ENCODE results near the gene NVL. TPM values are rescaled to one million over a fixed set of nuclear protein-coding genes. Genes with fewer than 3 reads are reported as not detected.

NVL gene
- 35.7 and 42.7 TPM in 2 replicates for total RNA-seq

DNA sequence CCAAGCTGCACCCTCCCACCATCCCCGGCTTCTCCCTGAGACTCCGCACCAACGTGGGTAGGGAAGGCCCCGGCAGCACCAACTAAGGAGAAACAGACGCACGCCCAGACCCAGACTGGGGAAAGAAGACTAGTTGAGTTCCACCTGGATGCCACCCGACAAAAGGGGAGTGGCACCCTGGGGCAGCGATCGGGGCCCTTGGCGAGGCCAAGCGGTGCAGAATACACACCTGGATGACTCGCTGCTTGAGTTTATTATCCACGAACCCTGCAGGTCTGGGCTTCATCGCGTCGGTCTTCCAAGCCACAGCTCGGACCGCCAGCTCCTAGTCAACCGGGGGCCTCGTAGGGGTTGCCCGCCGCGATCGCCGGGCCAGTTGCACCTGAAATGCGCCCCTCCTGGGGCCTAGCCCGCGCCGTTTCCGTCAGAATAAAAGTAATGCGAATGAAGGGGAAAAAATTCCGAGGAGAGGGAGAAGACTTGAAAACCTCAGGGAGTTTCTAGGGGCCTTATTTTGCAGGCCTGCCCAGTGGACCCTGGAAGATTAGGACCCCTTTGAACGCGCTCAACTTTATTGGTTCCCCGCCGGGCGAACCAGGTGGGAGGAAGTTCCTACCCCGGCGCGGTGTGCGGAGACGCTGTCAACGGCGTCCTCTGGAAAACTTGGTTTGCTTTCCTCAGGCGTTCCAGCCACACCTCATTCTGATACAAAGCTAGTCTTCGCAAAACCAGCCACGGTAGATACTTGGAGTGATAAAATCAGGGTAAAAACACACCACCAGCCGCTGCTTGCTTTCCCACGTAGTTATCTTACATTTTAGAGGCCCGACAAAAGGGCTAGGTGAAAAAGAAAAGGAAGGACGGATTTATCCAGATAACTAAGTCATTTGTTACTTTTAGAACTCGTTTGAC lies at the start of gene NVL:
Gene NVL, minus strand, starts transcription at position 331 of the 912 bp plus-strand sequence. Its CDS starts 45 bp downstream, at position 286.

DNA sequence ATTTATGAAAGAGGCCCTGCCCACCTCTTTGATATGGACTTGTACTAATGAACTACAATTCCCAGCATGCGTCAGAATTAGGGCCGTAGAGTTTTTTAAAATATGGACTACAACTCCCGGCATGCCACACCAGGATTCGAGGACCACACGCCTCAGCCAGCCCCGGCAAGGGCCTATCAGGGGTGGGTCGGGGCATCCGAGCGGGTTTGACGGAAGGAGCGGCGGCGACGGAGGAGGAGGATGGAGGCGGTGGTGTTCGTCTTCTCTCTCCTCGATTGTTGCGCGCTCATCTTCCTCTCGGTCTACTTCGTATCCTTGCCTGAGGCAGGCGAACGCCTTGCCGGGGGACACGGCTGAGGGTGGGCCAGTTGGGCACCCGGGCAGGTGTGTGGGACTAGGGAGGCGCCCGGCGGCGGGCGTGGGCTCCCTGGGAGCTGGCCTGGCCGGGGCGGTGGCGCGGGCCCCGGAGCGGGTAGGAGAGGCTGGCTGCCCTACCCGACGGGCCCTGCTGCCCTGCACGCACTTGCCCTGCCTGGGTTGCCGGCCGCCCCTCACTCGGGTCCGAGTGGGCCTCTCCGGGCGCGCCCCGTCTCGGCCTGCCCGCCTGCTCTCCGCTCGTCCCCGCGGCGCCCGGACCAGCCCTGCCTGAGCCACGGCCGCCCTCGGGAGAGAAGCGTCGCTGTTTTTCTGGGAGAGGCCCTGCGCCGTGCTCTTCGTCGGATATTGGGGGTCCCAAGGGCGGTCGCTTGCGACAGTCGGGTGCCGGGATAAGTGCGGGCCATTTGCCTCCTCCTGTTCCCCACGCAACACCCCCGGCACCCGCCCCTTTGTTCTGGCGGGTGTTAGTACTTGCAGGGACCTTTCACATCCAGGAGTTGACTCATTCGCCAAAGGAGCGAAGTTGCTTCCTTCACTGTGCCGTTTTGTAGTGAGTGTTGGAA lies 27.0 kb upstream of the NVL start, which contains the start of gene CNIH4:
Gene CNIH4, plus strand, starts transcription at position 195 of the 941 bp plus-strand sequence. Its CDS starts 46 bp downstream, at position 241.

DNA sequence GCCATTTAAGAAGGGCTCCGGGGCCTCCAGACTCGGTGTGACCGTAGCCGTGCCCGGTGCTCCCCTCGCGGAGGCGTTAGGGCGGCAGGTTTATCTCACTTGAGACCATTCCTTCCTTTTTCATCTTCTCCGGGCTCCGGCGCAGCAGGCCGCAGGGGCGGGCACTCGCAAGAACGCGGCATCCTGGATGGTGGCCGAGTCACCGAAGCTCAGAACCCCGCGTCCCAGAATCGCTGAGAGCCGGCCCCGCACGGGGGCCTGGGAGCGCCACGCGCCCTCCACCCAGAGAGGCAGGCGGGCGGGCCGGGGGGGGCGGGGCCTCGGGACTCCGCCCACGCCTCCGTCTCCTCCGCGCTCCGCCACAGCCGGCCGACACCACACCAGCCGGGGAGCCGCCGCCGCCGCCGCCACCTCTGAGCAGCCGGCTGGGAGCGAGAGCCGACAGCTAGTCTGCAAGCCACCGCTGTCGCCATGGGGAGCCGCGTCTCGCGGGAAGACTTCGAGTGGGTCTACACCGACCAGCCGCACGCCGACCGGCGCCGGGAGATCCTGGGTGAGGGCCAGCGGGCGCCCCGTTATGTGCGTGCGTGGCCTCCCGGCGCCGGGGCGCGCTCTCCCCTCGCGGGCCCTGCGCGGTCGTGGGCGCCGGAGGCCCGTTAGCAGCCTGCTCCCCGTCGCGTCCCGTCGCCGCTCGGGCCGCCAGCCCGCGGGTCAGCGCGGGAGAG lies 146.9 kb downstream of the NVL start, which contains the start of gene DEGS1:
Gene DEGS1, plus strand, starts transcription at position 375 of the 725 bp plus-strand sequence. Its CDS starts 97 bp downstream, at position 472.

Other genes starting within 250 kb of the NVL start
- gene FBXO28, start 216.1 kb downstream of the NVL start, total RNA-seq: 28.1 and 44.8 TPM in 2 replicates
- gene DEGS1, start 146.9 kb downstream of the NVL start, total RNA-seq: 72.7 and 110 TPM in 2 replicates
- 65.7 and 137 TPM in 2 replicates for gene CNIH4, start 26.7 kb upstream of the NVL start, total RNA-seq
- gene WDR26, start 104.6 kb upstream of the NVL start, total RNA-seq: 72.5 and 77.9 TPM in 2 replicates